Lung (tissue), 12 donors: ENCODE measurements around the gene SULT6B1. TPM values are rescaled to one million over a fixed set of nuclear protein-coding genes. Genes with fewer than 3 reads are reported as not detected.
"Not testable (repeated sequence)": the region's sequence is repeated elsewhere in the genome, so short reads cannot be mapped to it uniquely, and the experiment has no call there.

Source experiments
- ATAC-seq: fragments of 200-7000 bp; cut with Tn5 transposase; one replicate; pipeline ENCODE4 v1.9.1; 2020; ENCODE audit warnings: moderate number of reproducible peaks; ENCODE audit not compliant: insufficient read depth, low FRiP score
- DNase-seq, 3 donors: peaks; one replicate each; pipeline ENCODE4 v3.0.0-alpha.2; 2013 to 2017
- H3K27ac ChIP-seq, 2 donors: one replicate each; pipeline ENCODE4 v1.5.1; 2013; ENCODE audit warnings: mild to moderate bottlenecking in 2 of 2, moderate library complexity in 2 of 2, control low read depth in 1 of 2, inconsistent platforms in 1 of 2, low read depth in 1 of 2, low read length in 1 of 2
- H3K27me3 ChIP-seq, 3 donors: one replicate each; pipeline ENCODE4 v1.5.1; 2013; ENCODE audit warnings: low read length in 2 of 3; ENCODE audit not compliant: control insufficient read depth in 3 of 3, insufficient read depth in 3 of 3
- H3K36me3 ChIP-seq, 4 donors: one replicate each; pipeline ENCODE4 v1.5.1; 2013; ENCODE audit warnings: low read length in 4 of 4, mild to moderate bottlenecking in 1 of 4, moderate library complexity in 1 of 4; ENCODE audit not compliant: control insufficient read depth in 4 of 4, insufficient read depth in 4 of 4
- H3K4me1 ChIP-seq, 5 donors: one replicate each; pipeline ENCODE4 v1.5.1; 2013; ENCODE audit warnings: low read length in 5 of 5, mild to moderate bottlenecking in 2 of 5, moderate library complexity in 1 of 5; ENCODE audit not compliant: control insufficient read depth in 5 of 5, insufficient read depth in 5 of 5
- H3K4me3 ChIP-seq: one replicate; pipeline ENCODE4 v1.5.1; 2013; ENCODE audit warnings: mild to moderate bottlenecking, control low read depth, moderate library complexity
- H3K9ac ChIP-seq, 2 donors: one replicate each; pipeline ENCODE4 v1.5.1; 2013; ENCODE audit warnings: low read length in 2 of 2, control low read depth in 1 of 2; ENCODE audit not compliant: insufficient read depth in 1 of 2
- H3K9me3 ChIP-seq, 4 donors: one replicate each; pipeline ENCODE4 v1.5.1; 2013; ENCODE audit warnings: low read length in 3 of 4, mild to moderate bottlenecking in 1 of 4, moderate library complexity in 1 of 4; ENCODE audit not compliant: control insufficient read depth in 4 of 4, insufficient read depth in 3 of 4
- CTCF ChIP-seq: IDR thresholded peaks from 2 replicates; pipeline ENCODE4 v1.5.1; 2012; ENCODE audit warnings: mild to moderate bottlenecking; ENCODE audit errors: control extremely low read depth, extremely low read depth
- WGBS, 2 donors: extraction: QIAGEN DNeasy Blood & Tissue Kit; methylation state at CpG; one replicate each; pipeline ENCODE4 v1.1.7; 2013; 5-methylcytosine and 5-hydroxymethylcytosine counted together
- polyA plus RNA-seq, 2 donors: library from polyadenylated mRNA; stranded (reverse); fragments of 200-250 nt; gene quantifications; one replicate each; pipeline ENCODE4 v1.2.1, GENCODE V29; 2013
- total RNA-seq, 2 donors: library from RNA; depleted of rRNA in 1 of 2; stranded (reverse); fragments of >200 nt in 1 of 2; gene quantifications; one replicate each; pipeline ENCODE4 v1.2.1, GENCODE V29; 2014 to 2021
- donor health status: control.
- donor health status: control.
- donor health status: Bipolar disorder and iron deficiency.
- donor health status: healthy.
- donor health status: DM: yes; HTN: yes; CAD: no.

The SULT6B1 gene
- total and polyA plus RNA-seq, 4 donors: not detected

DNA sequence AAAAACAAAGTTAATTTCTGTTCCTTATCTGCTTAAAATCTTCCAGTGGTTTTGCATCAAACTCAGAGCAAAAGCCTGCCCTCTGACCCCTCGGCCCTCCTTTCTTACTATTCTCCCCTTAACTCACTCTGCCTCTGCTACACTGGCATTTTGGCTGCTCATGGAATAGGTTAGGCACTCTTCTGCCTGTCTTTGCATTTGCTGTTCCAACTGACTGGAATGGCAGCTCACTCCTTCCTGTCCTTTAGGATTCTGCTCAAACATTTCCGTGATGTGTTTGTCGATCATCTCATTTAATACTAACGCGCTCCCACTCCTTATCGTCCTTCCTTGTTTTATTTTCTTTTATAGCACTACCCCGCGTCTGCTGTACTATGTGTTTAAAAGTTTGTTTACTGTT, 42.1 kb upstream of the SULT6B1 start:
- H3K36me3 ChIP-seq: peaks cover 11 to 18% (median 13%) of the 10 kb centered on the region in 4 donors
- H3K9ac ChIP-seq: peak overlapping the region; percentile 94 to 96
- peak overlapping the region; percentile 84 for H3K4me3 ChIP-seq
- H3K9me3 ChIP-seq: no peaks in the 10 kb centered on the region
- no peaks in the 10 kb centered on the region for H3K27me3 ChIP-seq
- peak overlapping the region; percentile 94 to 96 for H3K27ac ChIP-seq
- ATAC-seq: no peak
- 1 to 3% methylated on average over 8 of the region's 8 CpGs for WGBS, 2 donors
- DNase-seq: peak in 2 of 3 donors; percentile 24 to 41
- H3K4me1 ChIP-seq: peaks cover 6 to 30% (median 19%) of the 10 kb centered on the region in 5 donors
- no peak for TF ChIP-seq CTCF

GRCh38 chr2:37228788-37229187, 40.3 kb upstream of the SULT6B1 start:
- H3K4me3 ChIP-seq: no peak overlapping the region
- DNase-seq: no peak
- H3K4me1 ChIP-seq: peaks cover 6 to 34% (median 19%) of the 10 kb centered on the region in 5 donors
- no peak overlapping the region for H3K9ac ChIP-seq
- H3K27me3 ChIP-seq: no peaks in the 10 kb centered on the region
- WGBS, 2 donors: 96 to 98% methylated on average over 3 of the region's 3 CpGs
- no peak overlapping the region for H3K27ac ChIP-seq
- no peaks in the 10 kb centered on the region for H3K9me3 ChIP-seq
- no peak for TF ChIP-seq CTCF
- ATAC-seq: no peak
- peaks cover 8 to 18% (median 15%) of the 10 kb centered on the region in 4 donors for H3K36me3 ChIP-seq

- ATAC-seq (no peak), DNase-seq (no peak)
- Histone ChIP-seq H3K4me1 (peaks cover 3 to 23% (median 9%) of the 10 kb centered on the region in 5 donors), H3K9ac (no peak overlapping the region), H3K27me3 (no peaks in the 10 kb centered on the region), H3K36me3 (peaks cover 9 to 25% (median 21%) of the 10 kb centered on the region in 4 donors), H3K4me3 (no peak overlapping the region), H3K27ac (no peak overlapping the region), H3K9me3 (no peaks in the 10 kb centered on the region)
- no peak for TF ChIP-seq CTCF
- 97 to 98% methylated on average over 4 of the region's 4 CpGs for WGBS, 2 donors
Observed at GRCh38 chr2:37226863-37227262, 38.4 kb upstream of the SULT6B1 start.

- not testable (repeated sequence) for ATAC-seq, H3K9ac ChIP-seq, H3K9me3 ChIP-seq, DNase-seq, H3K27ac ChIP-seq, H3K27me3 ChIP-seq, H3K4me3 ChIP-seq
- H3K4me1 ChIP-seq: peaks cover 3 to 18% (median 7%) of the 10 kb centered on the region in 5 donors
- H3K36me3 ChIP-seq: peaks cover 17 to 32% (median 24%) of the 10 kb centered on the region in 4 donors
- no CpG with 5 or more reads among the region's 2 CpGs for WGBS, 2 donors
Observed at GRCh38 chr2:37225129-37225528, 36.7 kb upstream of the SULT6B1 start.
